Hepatocyte (in vitro differentiated cells): ENCODE results near the gene EXOC6.

Experiments used
- CTCF ChIP-seq: fragments of 200-600 bp; sonication (generic); IDR thresholded peaks from 2 replicates; pipeline ENCODE4 v1.5.1; 2016; ENCODE audit warnings: antibody characterized with exemption, mild to moderate bottlenecking; ENCODE audit not compliant: poor library complexity
- EZH2 ChIP-seq: fragments of 200-600 bp; sonication (generic); IDR thresholded peaks from 2 replicates; pipeline ENCODE4 v1.6.1; 2016; ENCODE audit warnings: antibody characterized with exemption, mild to moderate bottlenecking, borderline replicate concordance
- EZH2phosphoT487 ChIP-seq: fragments of 200-600 bp; sonication (generic); IDR thresholded peaks from one replicate; pipeline ENCODE4 v1.6.1; 2018; ENCODE audit warnings: antibody characterized with exemption, mild to moderate bottlenecking, low read depth, moderate library complexity; ENCODE audit not compliant: unreplicated experiment, severe bottlenecking

- TF ChIP-seq EZH2: no peak
- TF ChIP-seq CTCF: no peak
- no peak for TF ChIP-seq EZH2phosphoT487
Observed at GRCh38 chr10:93077860-93078337, 229.6 kb downstream of the EXOC6 start.
